COR-L47 (cell line): ENCODE results near the gene MYL12A.
"Not testable (repeated sequence)": the region's sequence is repeated elsewhere in the genome, so short reads cannot be mapped to it uniquely, and the experiment has no call there.

ENCODE experiments used
- DNase-seq: peaks from one replicate; lab custom pipeline; 2025; lab: John Stamatoyannopoulos, UW

Gene MYL12A

GRCh38 chr18:3255611-3256165 is 8.1 kb downstream of the MYL12A start:
- no peak for DNase-seq

GRCh38 chr18:3256693-3257626 is 9.4 kb downstream of the MYL12A start:
- DNase-seq, result no peak

DNA sequence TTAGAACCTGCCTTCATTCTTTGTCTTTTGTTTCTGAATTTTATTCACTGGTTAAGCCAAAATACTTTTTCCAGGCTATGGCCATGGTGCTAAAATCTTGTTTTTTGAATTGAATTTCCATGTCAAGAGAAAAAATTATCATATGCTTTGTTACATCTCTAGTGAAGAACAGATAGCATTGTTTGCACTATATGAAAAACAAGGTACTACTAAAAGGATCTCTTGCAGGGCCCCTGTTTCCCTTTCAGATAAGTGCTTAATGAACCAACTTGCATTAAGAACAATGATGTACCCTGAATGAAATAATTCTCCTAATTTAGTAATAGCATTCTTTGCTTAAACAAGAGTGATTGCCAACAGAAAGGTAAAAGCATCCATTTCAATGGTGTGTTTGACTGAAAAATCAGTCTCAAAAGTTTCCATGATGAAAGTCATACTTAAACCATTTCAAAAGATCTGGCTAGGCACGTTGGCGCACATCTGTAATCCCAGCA is 10.1 kb downstream of the MYL12A start:
- no peak for DNase-seq

DNA sequence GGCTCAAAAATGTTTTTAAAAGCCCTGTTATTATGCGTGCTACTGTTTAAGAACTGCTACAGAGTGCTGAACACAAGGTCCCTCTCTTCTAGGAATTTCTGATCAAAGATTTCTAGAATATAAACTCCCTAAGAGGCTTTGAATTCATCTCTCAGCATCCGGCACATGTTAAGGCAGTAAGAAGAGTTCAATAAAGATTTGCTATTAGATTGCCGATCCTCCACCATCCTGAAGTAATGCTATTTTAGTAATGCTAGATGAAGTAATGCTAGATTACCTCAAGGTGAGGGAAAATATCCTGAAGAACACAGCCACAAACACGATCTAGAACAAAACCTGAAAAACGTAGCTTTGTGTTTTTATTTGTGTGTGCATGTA is 13.4 kb downstream of the MYL12A start:
- DNase-seq, result no peak

- DNase-seq, result peak; percentile 76
Measured at GRCh38 chr18:3261373-3262233, 14.0 kb downstream of the MYL12A start, which contains the start of gene MYL12B. Gene MYL12B (plus strand): TSS chr18:3262133. CDS start chr18:3272899, 10,766 bp downstream.

DNA sequence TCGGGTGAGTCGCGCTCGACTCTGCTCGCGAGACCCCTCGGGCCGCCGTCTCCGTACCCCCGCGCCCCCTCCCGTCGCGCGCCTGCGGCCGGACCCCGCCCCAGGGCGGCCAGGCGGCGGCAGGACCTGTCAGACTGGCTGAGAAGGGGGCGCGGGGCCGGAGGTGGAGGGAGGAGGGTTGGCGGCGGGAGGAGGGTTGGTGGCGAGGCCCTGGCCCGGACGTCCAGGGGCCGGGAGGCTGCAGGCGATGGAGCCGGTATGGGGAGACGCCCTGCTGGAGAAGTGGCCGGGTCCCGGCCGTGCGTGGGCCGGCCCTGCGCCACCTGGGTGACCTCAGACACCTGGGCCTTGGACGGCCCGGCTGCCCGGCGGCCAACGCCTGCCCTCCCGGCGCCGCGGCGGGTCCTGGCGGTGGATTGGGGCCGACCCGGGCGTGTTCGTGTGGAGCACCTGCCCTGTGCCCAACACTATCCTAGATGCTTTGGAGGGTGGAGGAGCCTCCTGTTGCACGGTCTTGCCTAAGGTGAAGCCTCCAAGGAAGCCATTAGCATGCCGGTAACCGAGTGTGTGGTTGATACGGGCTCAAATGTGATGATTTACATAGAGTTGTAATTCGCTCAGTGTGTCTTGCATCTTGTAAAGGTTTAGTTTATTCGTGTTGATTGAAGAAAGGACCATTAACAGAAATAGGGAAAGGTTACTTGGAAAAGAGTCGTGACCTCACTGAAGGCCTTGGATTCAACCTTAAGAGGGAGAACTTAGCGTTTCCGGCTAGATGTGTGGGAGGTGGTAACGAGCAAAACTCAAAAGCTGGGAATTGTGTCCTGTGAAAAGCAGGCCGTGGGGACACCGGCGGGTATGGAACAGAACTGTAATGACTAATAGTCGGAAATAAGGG is 14.9 kb downstream of the MYL12A start:
- no peak for DNase-seq

GRCh38 chr18:3263132-3263700 is 15.6 kb downstream of the MYL12A start:
- no peak for DNase-seq

- DNase-seq, result no peak
Measured at GRCh38 chr18:3264362-3264761, 16.8 kb downstream of the MYL12A start.

DNA sequence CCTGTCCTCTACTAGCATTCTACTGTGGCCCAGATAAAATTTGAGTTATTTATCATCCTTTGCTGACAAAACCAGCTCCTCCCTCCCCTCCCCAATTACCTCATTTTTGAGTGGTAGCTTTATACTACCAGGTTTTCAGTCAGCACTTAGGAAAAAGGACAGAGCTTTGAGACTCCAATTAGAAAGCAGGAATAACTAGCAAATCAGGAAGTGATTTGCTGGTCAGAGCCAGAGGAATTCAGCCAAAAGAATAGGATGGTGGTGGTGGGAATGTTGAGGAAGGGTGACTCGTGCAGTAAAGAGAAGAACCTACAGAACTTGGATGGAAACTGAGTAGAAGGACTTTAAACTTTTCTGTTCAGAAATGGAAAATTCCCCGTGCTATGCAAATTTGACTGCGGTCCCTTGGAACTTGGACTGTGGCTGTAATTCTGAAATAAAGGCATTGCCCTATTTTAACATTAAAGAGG is 18.0 kb downstream of the MYL12A start:
- DNase-seq, result no peak

GRCh38 chr18:3266062-3266608 is 18.5 kb downstream of the MYL12A start:
- DNase-seq, result no peak

- DNase-seq, result no peak
Measured at GRCh38 chr18:3268306-3268705, 20.7 kb downstream of the MYL12A start.

GRCh38 chr18:3269241-3269913 is 21.8 kb downstream of the MYL12A start:
- no peak for DNase-seq

DNA sequence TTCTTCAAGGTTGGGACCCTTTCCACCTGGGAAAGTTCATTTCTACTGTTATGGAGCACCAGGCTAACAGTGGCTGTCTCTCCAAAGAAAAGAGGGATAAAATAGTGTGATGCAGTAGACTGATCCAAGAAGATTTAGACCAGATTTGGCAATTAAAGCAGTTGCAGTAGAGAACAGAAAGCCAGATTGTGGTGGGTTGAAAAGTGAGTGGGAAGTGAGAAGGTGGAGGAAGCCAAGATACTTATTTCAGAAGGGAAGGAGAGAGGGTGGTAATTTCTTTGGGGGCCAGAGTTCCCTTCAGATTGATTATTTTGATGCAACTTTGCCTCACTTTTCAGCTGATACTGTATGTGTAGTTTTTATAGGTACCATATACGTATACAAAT is 22.3 kb downstream of the MYL12A start:
- no peak for DNase-seq

DNA sequence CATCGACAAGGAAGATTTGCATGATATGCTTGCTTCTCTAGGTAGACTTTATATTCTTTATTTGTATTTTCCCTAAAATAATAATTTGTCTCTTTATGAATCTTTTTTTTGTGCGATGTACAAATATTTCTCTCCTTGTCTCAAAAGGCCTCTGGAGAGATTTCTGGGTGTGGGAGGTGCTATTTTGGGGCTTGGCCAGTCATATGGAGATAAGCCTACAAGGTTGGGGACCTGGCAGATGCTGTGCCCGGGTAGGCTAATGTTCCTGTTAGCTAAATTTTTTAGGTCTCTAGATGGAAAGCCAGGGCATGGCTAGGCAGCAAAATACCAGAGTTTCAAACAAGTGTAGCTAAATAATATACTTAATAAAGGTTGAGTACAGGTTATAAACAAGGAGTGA is 25.4 kb downstream of the MYL12A start:
- no peak for DNase-seq

- DNase-seq, result not testable (repeated sequence)
Measured at GRCh38 chr18:3277643-3278213, 30.1 kb downstream of the MYL12A start.

DNA sequence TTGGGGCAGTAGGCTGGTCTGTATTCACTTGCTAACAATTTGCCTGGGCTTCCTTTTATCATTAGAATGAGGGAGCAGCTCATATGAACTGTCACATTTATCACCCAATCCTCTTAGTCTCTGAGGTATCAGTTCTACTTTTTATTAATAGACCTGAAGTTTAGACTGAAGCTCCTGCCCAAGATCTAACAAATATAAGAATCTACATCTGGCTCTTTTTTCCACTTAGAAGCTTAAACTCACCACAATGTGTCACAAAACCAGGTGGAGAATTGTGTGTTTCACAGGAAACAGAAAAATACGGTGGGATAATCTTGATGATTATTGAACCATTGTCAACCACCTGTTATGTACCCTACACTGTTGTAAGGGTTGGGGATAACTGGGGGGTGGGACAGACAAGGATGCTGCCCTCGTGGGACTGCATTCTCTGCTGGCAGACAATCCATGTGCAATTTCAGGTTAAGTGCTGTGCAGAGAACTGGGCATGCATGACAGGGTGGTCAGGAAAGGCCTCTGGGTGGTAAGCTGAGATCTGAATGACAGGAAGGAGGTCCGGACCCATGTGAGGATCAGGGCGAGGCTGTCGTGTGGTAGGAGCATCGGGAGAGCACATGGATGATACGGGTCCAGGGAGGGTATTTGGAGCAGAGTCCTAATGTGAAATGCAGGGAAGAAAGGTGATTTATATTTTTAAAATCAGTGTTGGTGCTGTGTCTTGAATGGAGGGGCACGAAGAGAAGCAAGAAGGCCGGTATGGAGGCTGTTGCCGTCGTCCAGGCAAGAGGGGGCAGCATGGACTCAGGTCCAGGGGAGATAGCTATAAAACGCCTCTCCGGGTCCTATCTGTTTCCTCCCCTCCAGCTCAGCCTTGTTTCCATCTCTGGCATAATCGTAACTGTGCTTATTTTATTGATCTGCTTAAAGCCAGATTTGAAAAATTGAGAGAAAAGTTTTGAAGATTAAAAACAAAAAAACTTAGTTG is 31.9 kb downstream of the MYL12A start:
- DNase-seq, result no peak

GRCh38 chr18:3281456-3282400 is 34.1 kb downstream of the MYL12A start:
- peak; percentile 71 for DNase-seq
